ENCODE data around the gene PAQR5. TPM values are rescaled to one million over a fixed set of nuclear protein-coding genes. Genes with fewer than 3 reads are reported as not detected.

PAQR5 gene
- total RNA-seq, 1 experiment from 2014 or later, result 20.3 TPM

DNA sequence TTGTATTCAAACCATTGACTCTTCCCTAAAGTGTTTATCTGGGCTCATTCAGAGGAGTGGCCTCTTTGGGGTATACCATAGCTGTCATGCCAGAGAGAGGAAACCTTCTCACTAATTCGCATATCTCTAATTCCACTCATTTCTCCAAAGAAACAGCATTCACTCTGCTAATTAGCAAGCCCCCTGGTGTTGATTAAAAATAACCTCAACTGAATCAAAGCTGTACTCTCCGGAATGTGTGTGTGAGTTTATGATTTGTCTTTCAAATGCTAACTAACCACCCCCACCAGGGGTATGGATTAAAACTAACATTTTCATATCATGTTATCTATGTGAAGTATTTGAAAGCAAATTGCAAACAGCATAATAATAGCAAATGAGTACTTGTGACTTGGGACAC, 45.5 kb downstream of the PAQR5 start:
- POLR2A ChIA-PET, result interaction anchor here (0.8 kb wide), 1 partner anchor 17 kb away, joined by 6 read pairs; no protein-coding TSS in a partner anchor
- TF ChIP-seq, protein P1, sequence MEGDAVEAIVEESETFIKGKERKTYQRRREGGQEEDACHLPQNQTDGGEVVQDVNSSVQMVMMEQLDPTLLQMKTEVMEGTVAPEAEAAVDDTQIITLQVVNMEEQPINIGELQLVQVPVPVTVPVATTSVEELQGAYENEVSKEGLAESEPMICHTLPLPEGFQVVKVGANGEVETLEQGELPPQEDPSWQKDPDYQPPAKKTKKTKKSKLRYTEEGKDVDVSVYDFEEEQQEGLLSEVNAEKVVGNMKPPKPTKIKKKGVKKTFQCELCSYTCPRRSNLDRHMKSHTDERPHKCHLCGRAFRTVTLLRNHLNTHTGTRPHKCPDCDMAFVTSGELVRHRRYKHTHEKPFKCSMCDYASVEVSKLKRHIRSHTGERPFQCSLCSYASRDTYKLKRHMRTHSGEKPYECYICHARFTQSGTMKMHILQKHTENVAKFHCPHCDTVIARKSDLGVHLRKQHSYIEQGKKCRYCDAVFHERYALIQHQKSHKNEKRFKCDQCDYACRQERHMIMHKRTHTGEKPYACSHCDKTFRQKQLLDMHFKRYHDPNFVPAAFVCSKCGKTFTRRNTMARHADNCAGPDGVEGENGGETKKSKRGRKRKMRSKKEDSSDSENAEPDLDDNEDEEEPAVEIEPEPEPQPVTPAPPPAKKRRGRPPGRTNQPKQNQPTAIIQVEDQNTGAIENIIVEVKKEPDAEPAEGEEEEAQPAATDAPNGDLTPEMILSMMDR (IDR thresholded peaks at IDR 0.05; ENCODE audit: unreplicated experiment), result no peak
- no peak overlapping the region for H3K4me3 Mint-ChIP-seq (ENCODE audit: unreplicated experiment)
- no peak overlapping the region for H3K27ac Mint-ChIP-seq (ENCODE audit: low read depth, unreplicated experiment)
- H3K9me3 Mint-ChIP-seq (ENCODE audit: unreplicated experiment), result no peaks in the 10 kb centered on the region
- H3K4me1 Mint-ChIP-seq (ENCODE audit: insufficient read depth, unreplicated experiment), result no peaks in the 10 kb centered on the region
- intact Hi-C loops (cut with micrococcal nuclease), result no loop called here
- BruUV-seq (replicated peaks), result no TSS peak
- no peaks in the 10 kb centered on the region for H3K27me3 Mint-ChIP-seq (ENCODE audit: insufficient read depth, unreplicated experiment)
- no peak for DNase-seq (ENCODE audit: unreplicated experiment)
- H3K36me3 Mint-ChIP-seq (ENCODE audit: insufficient read depth, unreplicated experiment), result no peaks in the 10 kb centered on the region
- CTCF ChIA-PET, result interaction anchor here (0.7 to 1.3 kb wide), 2 partner anchors 12 to 50 kb away, joined by 3 read pairs; no protein-coding TSS in a partner anchor

DNA sequence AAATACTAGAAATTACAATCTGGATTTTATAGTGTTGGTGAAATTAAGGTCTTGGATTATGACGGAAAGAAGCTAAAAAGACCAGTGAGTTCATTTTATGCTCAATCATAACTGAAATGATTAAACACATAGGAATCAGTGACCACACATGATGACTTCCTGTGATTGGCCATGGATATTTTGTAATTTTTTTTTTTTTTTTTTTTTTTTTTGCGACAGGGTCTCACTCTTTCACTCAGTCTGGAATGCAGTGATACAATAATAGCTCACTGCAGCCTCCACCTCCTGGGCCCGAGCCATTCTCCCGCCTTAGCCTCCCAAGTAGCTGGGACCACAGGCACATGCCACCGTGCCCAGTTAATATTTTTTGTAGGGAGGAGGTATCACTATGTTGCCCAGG, 47.4 kb downstream of the PAQR5 start:
- CTCF ChIA-PET, result interaction anchor here (0.6 to 1.2 kb wide), 3 partner anchors 23 to 50 kb away, joined by 3 to 5 read pairs (median 5); no protein-coding TSS in a partner anchor
- intact Hi-C loops (cut with micrococcal nuclease), result no loop called here
- DNase-seq (ENCODE audit: unreplicated experiment), result peak; percentile 2
- TF ChIP-seq, protein P1 (IDR thresholded peaks at IDR 0.05; ENCODE audit: unreplicated experiment), result no peak
- Mint-ChIP-seq H3K9me3 (ENCODE audit: unreplicated experiment) (no peaks in the 10 kb centered on the region), H3K27me3 (ENCODE audit: insufficient read depth, unreplicated experiment) (no peaks in the 10 kb centered on the region), H3K4me1 (ENCODE audit: insufficient read depth, unreplicated experiment) (no peaks in the 10 kb centered on the region), H3K27ac (ENCODE audit: low read depth, unreplicated experiment) (no peak overlapping the region), H3K4me3 (ENCODE audit: unreplicated experiment) (no peak overlapping the region), H3K36me3 (ENCODE audit: insufficient read depth, unreplicated experiment) (no peaks in the 10 kb centered on the region)
- POLR2A ChIA-PET, result interaction anchor here (1.0 kb wide), 2 partner anchors 10 to 13 kb away, joined by 4 read pairs; no protein-coding TSS in a partner anchor
- BruUV-seq (replicated peaks), result no TSS peak

DNA sequence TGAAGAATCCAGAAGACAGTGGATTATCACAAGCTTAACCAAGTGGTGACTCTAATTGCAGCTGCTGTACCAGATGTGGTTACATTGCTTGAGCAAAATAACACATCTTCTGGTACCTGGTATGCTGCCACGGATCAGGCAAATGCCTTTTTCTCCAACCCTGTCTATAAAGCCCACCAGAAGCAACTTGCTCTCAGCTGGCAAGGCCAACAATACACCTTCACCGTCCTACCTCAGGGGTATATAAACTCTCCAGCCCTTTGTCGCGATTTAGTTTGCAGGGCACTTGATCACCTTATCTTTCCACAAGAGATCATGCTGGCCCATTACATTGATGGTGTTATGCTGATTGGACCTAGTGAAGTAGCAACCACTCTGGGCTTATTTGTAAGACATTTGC, 52.6 kb downstream of the PAQR5 start:
- TF ChIP-seq, protein P1 (IDR thresholded peaks at IDR 0.05; ENCODE audit: unreplicated experiment), result no peak
- H3K4me3 Mint-ChIP-seq (ENCODE audit: unreplicated experiment), result no peak overlapping the region
- ChIA-PET POLR2A (no interaction called here), CTCF (no interaction called here)
- intact Hi-C loops (cut with micrococcal nuclease), result no loop called here
- no peaks in the 10 kb centered on the region for H3K36me3 Mint-ChIP-seq (ENCODE audit: insufficient read depth, unreplicated experiment)
- H3K9me3 Mint-ChIP-seq (ENCODE audit: unreplicated experiment), result no peaks in the 10 kb centered on the region
- no TSS peak for BruUV-seq (replicated peaks)
- DNase-seq (ENCODE audit: unreplicated experiment), result no peak
- H3K27ac Mint-ChIP-seq (ENCODE audit: low read depth, unreplicated experiment), result no peak overlapping the region
- H3K27me3 Mint-ChIP-seq (ENCODE audit: insufficient read depth, unreplicated experiment), result no peaks in the 10 kb centered on the region
- no peaks in the 10 kb centered on the region for H3K4me1 Mint-ChIP-seq (ENCODE audit: insufficient read depth, unreplicated experiment)

DNA sequence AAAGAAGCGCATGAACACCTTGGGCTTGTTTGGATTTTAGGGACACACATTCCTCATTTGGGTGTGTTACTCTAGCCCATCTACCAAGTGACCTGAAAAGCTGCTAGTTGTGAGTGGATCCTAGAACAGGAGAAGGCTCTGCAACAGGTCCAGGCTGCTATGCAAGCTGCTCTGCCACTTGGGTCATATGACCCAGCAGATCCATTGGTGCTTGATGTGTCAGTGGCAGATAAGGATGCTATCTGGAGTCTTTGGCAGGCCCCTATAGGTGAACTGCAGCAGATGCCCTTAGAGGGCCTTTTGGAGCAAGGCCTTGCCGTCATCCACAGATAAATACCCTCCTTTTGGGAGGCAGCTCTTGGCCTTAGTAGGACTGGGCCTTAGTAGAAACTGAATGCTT, 53.2 kb downstream of the PAQR5 start:
- intact Hi-C loops (cut with micrococcal nuclease), result no loop called here
- BruUV-seq (replicated peaks), result no TSS peak
- H3K27ac Mint-ChIP-seq (ENCODE audit: low read depth, unreplicated experiment), result no peak overlapping the region
- H3K4me1 Mint-ChIP-seq (ENCODE audit: insufficient read depth, unreplicated experiment), result no peaks in the 10 kb centered on the region
- ChIA-PET POLR2A (no interaction called here), CTCF (no interaction called here)
- TF ChIP-seq, protein P1 (IDR thresholded peaks at IDR 0.05; ENCODE audit: unreplicated experiment), result no peak
- H3K4me3 Mint-ChIP-seq (ENCODE audit: unreplicated experiment), result no peak overlapping the region
- H3K36me3 Mint-ChIP-seq (ENCODE audit: insufficient read depth, unreplicated experiment), result no peaks in the 10 kb centered on the region
- H3K9me3 Mint-ChIP-seq (ENCODE audit: unreplicated experiment), result no peaks in the 10 kb centered on the region
- no peaks in the 10 kb centered on the region for H3K27me3 Mint-ChIP-seq (ENCODE audit: insufficient read depth, unreplicated experiment)
- DNase-seq (ENCODE audit: unreplicated experiment), result no peak
